SU-DHL-6 (cell line): ENCODE measurements around the gene COL11A1.

Experiments used
- H2AFZ ChIP-seq: fragments of 200-600 bp; sonication (generic); 2 replicates; pipeline ENCODE4 v1.6.1; 2014; ENCODE audit warnings: low read depth, mild to moderate bottlenecking, moderate library complexity, mixed read lengths, antibody characterized with exemption, low read length; ENCODE audit not compliant: severe bottlenecking
- H3F3A ChIP-seq: fragments of 200-600 bp; shearing (Covaris generic); 2 replicates; pipeline ENCODE4 v1.6.0; 2016; ENCODE audit warnings: antibody characterized with exemption, mild to moderate bottlenecking; ENCODE audit not compliant: insufficient read depth
- H3K27ac ChIP-seq: fragments of 200-600 bp; sonication (generic); 2 replicates; pipeline ENCODE4 v1.5.1; 2016; ENCODE audit warnings: low read depth, mild to moderate bottlenecking, low read length, moderate library complexity, mixed read lengths
- H3K27me3 ChIP-seq: fragments of 200-600 bp; sonication (generic), shearing (Covaris generic); 2 replicates; pipeline ENCODE4 v1.6.0; 2014; ENCODE audit warnings: mild to moderate bottlenecking, low read length
- H3K36me3 ChIP-seq: fragments of 200-600 bp; sonication (generic); 2 replicates; pipeline ENCODE4 v1.6.1; 2014; ENCODE audit warnings: mild to moderate bottlenecking, low read length, mixed read lengths
- H3K4me2 ChIP-seq: fragments of 300-600, 200-600 bp; shearing (Covaris generic), sonication (generic); 2 replicates; pipeline ENCODE4 v1.6.0; 2014; ENCODE audit warnings: low read length, low read depth, mild to moderate bottlenecking; ENCODE audit not compliant: poor library complexity, severe bottlenecking
- H3K4me3 ChIP-seq: fragments of 200-600 bp; sonication (generic); 2 replicates; pipeline ENCODE4 v1.5.1; 2014; ENCODE audit warnings: antibody characterized with exemption, low read length, mild to moderate bottlenecking, mixed read lengths; ENCODE audit not compliant: insufficient read depth, poor library complexity, severe bottlenecking
- H3K79me2 ChIP-seq: fragments of 200-600 bp; sonication (generic); 2 replicates; pipeline ENCODE4 v1.6.1; 2014; ENCODE audit warnings: mild to moderate bottlenecking, low read length, moderate library complexity; ENCODE audit not compliant: insufficient read depth
- H3K9ac ChIP-seq: fragments of 200-600 bp; sonication (generic); 2 replicates; pipeline ENCODE4 v1.7.0; 2014; ENCODE audit warnings: mild to moderate bottlenecking, low read length
- H3K9me2 ChIP-seq: fragments of 200-600 bp; sonication (generic); replicated peaks from 2 replicates; pipeline ENCODE4 v1.6.1; 2014; ENCODE audit warnings: low read length; ENCODE audit not compliant: insufficient read depth
- H3K9me3 ChIP-seq: fragments of 200-600 bp; sonication (generic); 2 replicates; pipeline ENCODE4 v1.6.1; 2014; ENCODE audit warnings: low read length, mixed read lengths; ENCODE audit not compliant: insufficient read depth
- H4K20me1 ChIP-seq: fragments of 200-600 bp; sonication (generic); 2 replicates; pipeline ENCODE4 v1.6.1; 2014; ENCODE audit warnings: low read depth, mild to moderate bottlenecking, antibody characterized with exemption, low read length, moderate library complexity, mixed read lengths
- EZH2phosphoT487 ChIP-seq: fragments of 200-600 bp; sonication (generic), shearing (Covaris generic); conservative IDR thresholded peaks from 2 replicates; pipeline ENCODE4 v1.6.1; 2018; ENCODE audit warnings: mild to moderate bottlenecking, antibody characterized with exemption, low read length, moderate library complexity, mixed read lengths
- TF ChIP-seq, protein P1 (sequence below): fragments of 200-600 bp; sonication (generic); IDR thresholded peaks from one replicate; pipeline ENCODE4 v1.5.1; 2017; ENCODE audit warnings: antibody characterized with exemption, mild to moderate bottlenecking, low read length, moderate library complexity; ENCODE audit not compliant: insufficient read depth, poor library complexity, severe bottlenecking

COL11A1 gene

DNA sequence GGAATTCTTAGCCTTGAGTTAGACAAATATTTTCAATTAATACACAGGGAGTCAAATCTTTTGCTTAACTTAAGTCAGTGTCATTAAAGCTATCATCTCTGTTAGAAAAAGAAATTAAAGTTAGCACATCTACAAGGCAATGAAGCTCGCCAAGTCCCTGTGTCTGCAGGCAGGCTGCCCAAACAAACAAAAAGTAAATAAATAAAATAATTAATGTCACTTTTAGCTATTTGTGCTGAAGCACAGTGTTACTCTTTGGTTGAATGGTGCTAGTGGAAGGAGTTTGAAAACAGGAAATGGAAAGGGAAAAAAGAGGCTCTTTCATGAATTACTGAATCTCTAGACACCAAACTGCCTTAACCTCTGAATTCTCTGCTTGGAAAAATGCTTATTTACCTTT lies 37.1 kb upstream of the COL11A1 start:
- Histone ChIP-seq H3K9me2 (no peaks in the 10 kb centered on the region), H3F3A (no peaks in the 10 kb centered on the region), H3K4me3 (no peak overlapping the region), H3K36me3 (no peaks in the 10 kb centered on the region), H3K4me2 (no peak overlapping the region), H3K9ac (no peak overlapping the region), H3K79me2 (no peaks in the 10 kb centered on the region), H3K9me3 (no peaks in the 10 kb centered on the region), H2AFZ (no peak overlapping the region), H4K20me1 (no peaks in the 10 kb centered on the region), H3K27me3 (no peaks in the 10 kb centered on the region), H3K27ac (no peak overlapping the region)
- TF ChIP-seq, protein P1, sequence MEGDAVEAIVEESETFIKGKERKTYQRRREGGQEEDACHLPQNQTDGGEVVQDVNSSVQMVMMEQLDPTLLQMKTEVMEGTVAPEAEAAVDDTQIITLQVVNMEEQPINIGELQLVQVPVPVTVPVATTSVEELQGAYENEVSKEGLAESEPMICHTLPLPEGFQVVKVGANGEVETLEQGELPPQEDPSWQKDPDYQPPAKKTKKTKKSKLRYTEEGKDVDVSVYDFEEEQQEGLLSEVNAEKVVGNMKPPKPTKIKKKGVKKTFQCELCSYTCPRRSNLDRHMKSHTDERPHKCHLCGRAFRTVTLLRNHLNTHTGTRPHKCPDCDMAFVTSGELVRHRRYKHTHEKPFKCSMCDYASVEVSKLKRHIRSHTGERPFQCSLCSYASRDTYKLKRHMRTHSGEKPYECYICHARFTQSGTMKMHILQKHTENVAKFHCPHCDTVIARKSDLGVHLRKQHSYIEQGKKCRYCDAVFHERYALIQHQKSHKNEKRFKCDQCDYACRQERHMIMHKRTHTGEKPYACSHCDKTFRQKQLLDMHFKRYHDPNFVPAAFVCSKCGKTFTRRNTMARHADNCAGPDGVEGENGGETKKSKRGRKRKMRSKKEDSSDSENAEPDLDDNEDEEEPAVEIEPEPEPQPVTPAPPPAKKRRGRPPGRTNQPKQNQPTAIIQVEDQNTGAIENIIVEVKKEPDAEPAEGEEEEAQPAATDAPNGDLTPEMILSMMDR: no peak
- TF ChIP-seq EZH2phosphoT487: no peak

DNA sequence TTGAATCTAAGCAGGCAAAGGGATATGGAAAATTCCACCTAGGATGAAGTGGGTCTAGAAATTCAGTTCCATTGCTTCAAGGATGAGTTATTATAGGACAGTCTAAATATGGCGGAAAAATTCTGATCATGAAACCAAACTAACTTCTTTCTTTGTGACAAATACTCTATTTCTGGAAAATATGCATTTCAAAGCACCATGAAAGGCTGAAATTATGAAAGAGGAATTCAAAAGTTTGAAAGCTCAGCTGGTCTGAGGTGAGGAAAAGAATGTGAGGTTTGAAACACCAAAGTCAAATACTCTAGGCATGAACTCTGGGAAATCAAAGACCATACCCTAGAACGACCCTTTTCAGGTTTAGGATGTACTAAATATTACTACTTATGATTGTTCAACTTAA lies 36.4 kb upstream of the COL11A1 start:
- TF ChIP-seq EZH2phosphoT487: no peak
- Histone ChIP-seq H3K9me2 (no peaks in the 10 kb centered on the region), H3K36me3 (no peaks in the 10 kb centered on the region), H3K4me3 (no peak overlapping the region), H4K20me1 (no peaks in the 10 kb centered on the region), H3F3A (no peaks in the 10 kb centered on the region), H3K27me3 (no peaks in the 10 kb centered on the region), H2AFZ (no peak overlapping the region), H3K9me3 (no peaks in the 10 kb centered on the region), H3K79me2 (no peaks in the 10 kb centered on the region), H3K9ac (no peak overlapping the region), H3K4me2 (no peak overlapping the region), H3K27ac (no peak overlapping the region)

DNA sequence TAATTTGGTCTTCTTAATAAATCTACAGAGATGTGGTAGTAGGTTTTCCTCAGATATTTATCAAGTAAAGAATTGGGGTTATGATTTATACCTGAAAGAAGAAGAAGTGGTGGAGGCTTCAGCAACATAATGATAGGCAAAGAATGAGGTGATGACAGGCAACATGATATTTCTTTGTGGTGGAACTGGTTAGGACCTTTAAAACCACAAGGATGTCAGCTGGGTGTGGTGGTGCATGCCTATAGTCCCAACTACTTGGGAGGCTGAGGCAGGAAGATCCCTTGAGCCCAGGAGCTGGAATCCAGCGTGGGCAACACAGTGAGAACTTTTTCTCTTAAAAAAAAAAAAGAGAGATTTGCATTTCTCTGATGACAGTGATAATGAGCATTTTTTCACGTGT lies 34.1 kb upstream of the COL11A1 start:
- Histone ChIP-seq H3K27ac (no peak overlapping the region), H3F3A (no peaks in the 10 kb centered on the region), H4K20me1 (no peaks in the 10 kb centered on the region), H3K9ac (no peak overlapping the region), H3K27me3 (no peaks in the 10 kb centered on the region), H3K9me3 (0 out of 2 replicates have a peak, but pooled peaks cover 4% of the 10 kb centered on the region), H3K4me3 (no peak overlapping the region), H3K79me2 (no peaks in the 10 kb centered on the region), H3K36me3 (no peaks in the 10 kb centered on the region), H3K9me2 (no peaks in the 10 kb centered on the region), H2AFZ (no peak overlapping the region), H3K4me2 (no peak overlapping the region)
- TF ChIP-seq, protein P1: no peak
- TF ChIP-seq EZH2phosphoT487: no peak

DNA sequence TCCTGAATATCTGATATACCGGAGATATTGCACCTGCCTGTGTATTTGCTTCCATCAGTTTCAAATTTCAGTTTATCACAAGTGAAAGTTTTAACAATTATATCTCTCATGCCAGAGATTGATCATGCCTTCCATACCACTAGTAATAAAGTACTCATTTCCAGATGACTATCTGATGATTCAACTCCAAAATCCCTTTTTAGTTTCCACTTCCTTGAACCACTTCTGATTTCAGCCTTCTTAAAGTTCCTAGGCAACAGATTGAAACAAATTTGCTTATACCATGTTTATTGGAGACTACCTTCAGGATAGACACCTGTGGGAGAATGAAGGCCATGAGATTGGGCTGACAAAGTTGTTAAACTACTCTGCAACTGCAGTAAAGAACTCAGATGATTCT lies 21.5 kb upstream of the COL11A1 start:
- Histone ChIP-seq H3K36me3 (no peaks in the 10 kb centered on the region), H3K9ac (no peak overlapping the region), H3K9me2 (no peaks in the 10 kb centered on the region), H4K20me1 (no peaks in the 10 kb centered on the region), H3K79me2 (no peaks in the 10 kb centered on the region), H3F3A (no peaks in the 10 kb centered on the region), H3K27me3 (no peaks in the 10 kb centered on the region), H3K4me3 (no peak overlapping the region), H3K4me2 (no peak overlapping the region), H2AFZ (no peak overlapping the region), H3K27ac (no peak overlapping the region), H3K9me3 (no peaks in the 10 kb centered on the region)
- no peak for TF ChIP-seq EZH2phosphoT487
- TF ChIP-seq, protein P1: no peak
